OCI-LY1 (cell line): ENCODE results near the gene PICALM.

Source experiments
- EZH2 ChIP-seq: fragments of 200-600 bp; sonication (generic), shearing (Covaris generic); IDR thresholded peaks from 2 replicates; pipeline ENCODE4 v1.8.0; 2017; ENCODE audit warnings: borderline replicate concordance, mixed run types, mild to moderate bottlenecking, antibody characterized with exemption, low read length, moderate library complexity, mixed read lengths
- TF ChIP-seq, protein P1 (sequence below): fragments of 200-600 bp; sonication (generic), shearing (Covaris generic); IDR thresholded peaks from 2 replicates; pipeline ENCODE4 v1.5.1; 2017; ENCODE audit warnings: mild to moderate bottlenecking, antibody characterized with exemption, low read length, moderate library complexity, mixed read lengths

DNA sequence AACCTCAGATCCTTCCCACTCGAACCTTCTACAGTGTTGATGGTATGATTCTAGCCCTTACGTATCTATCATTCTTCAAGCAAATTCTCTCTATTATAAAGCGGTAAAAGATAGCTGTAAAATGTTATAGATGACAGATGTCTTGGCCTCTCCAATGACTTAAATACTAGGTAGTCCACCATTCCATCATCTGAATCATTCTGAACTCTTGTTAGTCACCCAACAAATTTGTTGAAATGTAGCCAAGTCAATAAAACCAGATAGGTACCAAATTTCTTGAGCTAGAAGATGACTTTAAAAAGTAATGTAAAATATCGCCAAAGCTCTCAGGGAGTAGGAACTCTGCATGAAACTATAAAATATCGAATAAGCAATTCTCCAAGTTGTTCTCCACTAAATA is 32.6 kb upstream of the PICALM start:
- TF ChIP-seq, protein P1, sequence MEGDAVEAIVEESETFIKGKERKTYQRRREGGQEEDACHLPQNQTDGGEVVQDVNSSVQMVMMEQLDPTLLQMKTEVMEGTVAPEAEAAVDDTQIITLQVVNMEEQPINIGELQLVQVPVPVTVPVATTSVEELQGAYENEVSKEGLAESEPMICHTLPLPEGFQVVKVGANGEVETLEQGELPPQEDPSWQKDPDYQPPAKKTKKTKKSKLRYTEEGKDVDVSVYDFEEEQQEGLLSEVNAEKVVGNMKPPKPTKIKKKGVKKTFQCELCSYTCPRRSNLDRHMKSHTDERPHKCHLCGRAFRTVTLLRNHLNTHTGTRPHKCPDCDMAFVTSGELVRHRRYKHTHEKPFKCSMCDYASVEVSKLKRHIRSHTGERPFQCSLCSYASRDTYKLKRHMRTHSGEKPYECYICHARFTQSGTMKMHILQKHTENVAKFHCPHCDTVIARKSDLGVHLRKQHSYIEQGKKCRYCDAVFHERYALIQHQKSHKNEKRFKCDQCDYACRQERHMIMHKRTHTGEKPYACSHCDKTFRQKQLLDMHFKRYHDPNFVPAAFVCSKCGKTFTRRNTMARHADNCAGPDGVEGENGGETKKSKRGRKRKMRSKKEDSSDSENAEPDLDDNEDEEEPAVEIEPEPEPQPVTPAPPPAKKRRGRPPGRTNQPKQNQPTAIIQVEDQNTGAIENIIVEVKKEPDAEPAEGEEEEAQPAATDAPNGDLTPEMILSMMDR, result no peak
- TF ChIP-seq EZH2, result no peak
